Activated CD4-positive, alpha-beta T cell treated with anti-CD3 and anti-CD28 coated beads, Interleukin-2, Interleukin-6, amounts not matched to agents 100 ng/mL and 50 ng/mL, durations not matched to agents 16 hours and 8 hours (primary cell): Measurements from ENCODE around the gene MAIP1.

ENCODE experiments used
- DNase-seq: peaks from one replicate; pipeline ENCODE4 v3.0.0-alpha.2; 2020

MAIP1 gene

GRCh38 chr2:199992296-199992695 is 36.9 kb downstream of the MAIP1 start:
- DNase-seq: no peak

GRCh38 chr2:199994371-199994770 is 39.0 kb downstream of the MAIP1 start:
- DNase-seq: no peak

GRCh38 chr2:199994896-199995295 is 39.5 kb downstream of the MAIP1 start:
- DNase-seq: no peak

- DNase-seq: no peak
Measured at GRCh38 chr2:199997296-199997695, 41.9 kb downstream of the MAIP1 start.

GRCh38 chr2:199999166-199999565 is 43.8 kb downstream of the MAIP1 start:
- DNase-seq: no peak

GRCh38 chr2:200000444-200001163 is 45.2 kb downstream of the MAIP1 start:
- no peak for DNase-seq

GRCh38 chr2:200003444-200003843 is 48.1 kb downstream of the MAIP1 start:
- DNase-seq: no peak

- no peak for DNase-seq
Measured at GRCh38 chr2:200005675-200006074, 50.3 kb downstream of the MAIP1 start.

- DNase-seq: no peak
Measured at GRCh38 chr2:200007306-200007705, 51.9 kb downstream of the MAIP1 start.

- DNase-seq: no peak
Measured at GRCh38 chr2:200012401-200012800, 57.0 kb downstream of the MAIP1 start.
